Kidney epithelial cell (primary cell): ENCODE data around the gene ENGASE. TPM values are rescaled to one million over a fixed set of nuclear protein-coding genes. Genes with fewer than 3 reads are reported as not detected.
"Not testable (repeated sequence)": the region's sequence is repeated elsewhere in the genome, so short reads cannot be mapped to it uniquely, and the experiment has no call there.

Experiments
- DNase-seq: peaks from one replicate; pipeline ENCODE4 v3.0.0-alpha.2; 2010; ENCODE audit warnings: low read depth
- H3K27me3 ChIP-seq: 2 replicates; pipeline ENCODE4 v1.6.0; 2011; ENCODE audit warnings: low read length; ENCODE audit not compliant: control insufficient read depth, insufficient read depth
- H3K36me3 ChIP-seq: 2 replicates; pipeline ENCODE4 v1.5.1; 2011; ENCODE audit warnings: low read length; ENCODE audit not compliant: control insufficient read depth, insufficient read depth
- H3K4me3 ChIP-seq: 2 replicates; pipeline ENCODE4 v1.5.1; 2011; ENCODE audit warnings: low read depth, mild to moderate bottlenecking, control low read depth, low read length
- CTCF ChIP-seq: IDR thresholded peaks from 2 replicates; pipeline ENCODE4 v1.5.1; 2011; ENCODE audit warnings: mild to moderate bottlenecking, moderate library complexity, low read length, control low read depth, inconsistent platforms; ENCODE audit not compliant: insufficient read depth, poor library complexity, severe bottlenecking
- total RNA-seq: library from RNA; depleted of rRNA; stranded (reverse); fragments of >200 nt; gene quantifications from 2 replicates; pipeline ENCODE4 v1.2.3, GENCODE V29; 2015

Gene ENGASE
- total RNA-seq, 1 donor from 2014 or later = 9.0 TPM

GRCh38 chr17:79028496-79029326 lies 45.9 kb upstream of the ENGASE start:
- Histone ChIP-seq H3K27me3 (peaks cover 19% of the 10 kb centered on the region), H3K36me3 (no peaks in the 10 kb centered on the region)
- peak; percentile 27 for TF ChIP-seq CTCF

GRCh38 chr17:79029327-79030009 lies 45.2 kb upstream of the ENGASE start:
- Histone ChIP-seq H3K36me3 (no peaks in the 10 kb centered on the region), H3K4me3 (no peak overlapping the region), H3K27me3 (peaks cover 17% of the 10 kb centered on the region)
- DNase-seq = no peak
- TF ChIP-seq CTCF = no peak

More at GRCh38 chr17:79028496-79029326, 45.9 kb upstream of the ENGASE start:
- DNase-seq = no peak
- no peak overlapping the region for H3K4me3 ChIP-seq

- not testable (repeated sequence) for H3K4me3 ChIP-seq
These were observed 44.0 kb upstream of the ENGASE start for GRCh38 chr17:79030636-79031035.

GRCh38 chr17:79031996-79032875 lies 42.4 kb upstream of the ENGASE start:
- TF ChIP-seq CTCF = no peak
- Histone ChIP-seq H3K27me3 (peaks cover 9% of the 10 kb centered on the region), H3K4me3 (no peak overlapping the region), H3K36me3 (no peaks in the 10 kb centered on the region)
- DNase-seq = no peak

More at GRCh38 chr17:79030636-79031035, 44.0 kb upstream of the ENGASE start:
- DNase-seq, H3K27me3 ChIP-seq, H3K36me3 ChIP-seq: not testable (repeated sequence)

GRCh38 chr17:79033046-79033616 lies 41.5 kb upstream of the ENGASE start:
- H3K36me3 ChIP-seq = no peaks in the 10 kb centered on the region
- no peak overlapping the region for H3K4me3 ChIP-seq
- H3K27me3 ChIP-seq = peaks cover 9% of the 10 kb centered on the region
- DNase-seq = no peak
- no peak for TF ChIP-seq CTCF
